IPS-15b (cell line): ENCODE data around the gene CDK12.
"Not testable (repeated sequence)": the region's sequence is repeated elsewhere in the genome, so short reads cannot be mapped to it uniquely, and the experiment has no call there.

Source experiments
- H3K27me3 ChIP-seq: one replicate; pipeline ENCODE4 v1.6.1; 2013; ENCODE audit warnings: low read length; ENCODE audit not compliant: control insufficient read depth, insufficient read depth
- H3K36me3 ChIP-seq: one replicate; pipeline ENCODE4 v1.6.1; 2013; ENCODE audit warnings: low read length; ENCODE audit not compliant: control insufficient read depth, insufficient read depth
- H3K4me1 ChIP-seq: one replicate; pipeline ENCODE4 v1.6.1; 2013; ENCODE audit warnings: mild to moderate bottlenecking, low read length; ENCODE audit not compliant: control insufficient read depth, insufficient read depth
- H3K4me3 ChIP-seq: one replicate; pipeline ENCODE4 v1.5.1; 2013; ENCODE audit warnings: low read depth, low read length
- H3K9ac ChIP-seq: one replicate; pipeline ENCODE4 v1.6.1; 2013; ENCODE audit warnings: low read depth, mild to moderate bottlenecking, low read length
- H3K9me3 ChIP-seq: one replicate; pipeline ENCODE4 v1.6.1; 2013; ENCODE audit warnings: mild to moderate bottlenecking, low read length; ENCODE audit not compliant: control insufficient read depth, insufficient read depth

Gene CDK12

DNA sequence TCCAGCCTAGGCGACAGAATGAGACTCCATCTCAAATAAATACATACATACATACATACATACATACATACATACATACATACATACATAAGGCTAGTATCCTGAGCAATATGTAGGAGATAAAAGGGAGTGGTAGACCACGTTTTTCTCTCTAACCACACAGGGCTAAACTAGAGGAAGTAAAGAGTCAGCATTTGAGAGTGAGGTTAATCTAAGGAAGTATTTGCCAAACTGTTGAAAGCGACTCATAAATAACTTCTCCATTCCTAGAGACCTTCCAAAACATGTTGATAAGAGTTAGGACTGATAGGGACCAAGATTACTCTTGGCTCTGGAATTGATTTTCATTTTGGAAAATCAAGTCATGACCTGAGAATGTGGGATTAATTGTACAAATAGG is 77.6 kb downstream of the CDK12 start:
- H3K4me3 ChIP-seq: no peak overlapping the region
- no peaks in the 10 kb centered on the region for H3K36me3 ChIP-seq
- H3K9me3 ChIP-seq: no peaks in the 10 kb centered on the region
- H3K9ac ChIP-seq: no peak overlapping the region
- H3K4me1 ChIP-seq: no peaks in the 10 kb centered on the region
- H3K27me3 ChIP-seq: no peaks in the 10 kb centered on the region

DNA sequence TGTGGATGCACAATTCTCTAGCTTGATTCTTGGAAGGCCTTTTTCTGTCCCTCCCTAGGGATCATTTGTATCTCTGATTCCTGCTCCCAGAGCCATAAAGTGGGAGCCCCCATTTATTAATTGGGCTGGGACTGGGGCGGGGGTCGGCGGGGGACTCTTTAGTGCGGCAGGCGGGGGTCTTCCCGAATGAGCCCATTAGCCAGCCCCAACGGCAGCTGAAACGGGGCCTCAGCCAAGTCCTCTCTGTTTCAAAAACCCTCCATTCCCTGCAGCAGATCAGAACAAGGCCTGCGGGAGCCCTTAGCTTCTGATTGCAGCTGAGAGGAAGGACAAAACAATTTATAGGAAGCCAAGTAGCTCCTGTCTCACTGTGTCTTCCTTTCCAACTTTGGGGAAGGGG is 79.3 kb downstream of the CDK12 start:
- no peaks in the 10 kb centered on the region for H3K9me3 ChIP-seq
- H3K4me1 ChIP-seq: no peaks in the 10 kb centered on the region

DNA sequence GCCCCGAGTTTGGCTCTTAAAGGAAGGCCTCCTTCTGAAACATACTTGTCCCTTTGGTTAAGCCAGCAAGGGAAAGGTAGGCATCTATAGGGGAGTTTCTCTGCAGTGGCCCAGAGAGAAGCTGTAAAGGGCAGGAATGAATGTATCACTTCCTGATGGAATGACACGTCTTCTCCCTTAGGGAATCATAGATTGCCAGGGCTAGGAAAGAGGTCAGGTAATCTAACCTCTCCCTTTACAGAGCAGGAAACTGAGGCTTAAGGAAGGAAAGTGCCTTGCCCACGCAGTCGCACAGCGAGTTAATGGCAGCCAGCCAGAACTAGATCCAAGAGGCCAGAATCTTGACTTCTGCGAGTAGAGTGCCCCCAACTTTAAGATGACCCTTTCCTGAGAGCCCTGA is 80.4 kb downstream of the CDK12 start:
- no peaks in the 10 kb centered on the region for H3K9me3 ChIP-seq
- H3K4me3 ChIP-seq: no peak overlapping the region
- no peaks in the 10 kb centered on the region for H3K4me1 ChIP-seq
- no peak overlapping the region for H3K9ac ChIP-seq
- H3K36me3 ChIP-seq: no peaks in the 10 kb centered on the region
- no peaks in the 10 kb centered on the region for H3K27me3 ChIP-seq

More for the DNA sequence above, 79.3 kb downstream of the CDK12 start:
- H3K4me3 ChIP-seq: no peak overlapping the region
- H3K36me3 ChIP-seq: no peaks in the 10 kb centered on the region
- no peak overlapping the region for H3K9ac ChIP-seq
- no peaks in the 10 kb centered on the region for H3K27me3 ChIP-seq

DNA sequence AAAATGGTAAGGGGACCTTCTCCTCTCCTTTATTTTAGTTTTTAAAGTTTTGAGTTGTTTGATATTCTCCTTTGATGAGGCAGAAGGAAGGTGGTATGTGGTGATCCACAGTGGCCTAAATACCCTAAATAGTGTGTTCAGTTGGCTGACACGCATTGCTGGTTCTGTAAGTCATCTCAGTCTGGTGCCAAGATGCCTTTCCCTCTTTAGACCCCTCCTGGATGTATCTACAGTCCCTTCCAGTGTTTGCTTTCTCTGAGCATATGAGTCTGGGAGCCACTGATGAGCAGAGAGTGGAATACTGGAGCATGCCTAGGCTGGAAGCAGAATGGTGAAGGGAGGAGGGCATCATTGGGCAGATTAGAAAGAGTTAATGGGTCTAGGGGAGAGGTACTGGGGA is 81.9 kb downstream of the CDK12 start:
- H3K4me1 ChIP-seq: no peaks in the 10 kb centered on the region
- no peak overlapping the region for H3K4me3 ChIP-seq
- no peak overlapping the region for H3K9ac ChIP-seq
- no peaks in the 10 kb centered on the region for H3K9me3 ChIP-seq
- no peaks in the 10 kb centered on the region for H3K27me3 ChIP-seq
- no peaks in the 10 kb centered on the region for H3K36me3 ChIP-seq

DNA sequence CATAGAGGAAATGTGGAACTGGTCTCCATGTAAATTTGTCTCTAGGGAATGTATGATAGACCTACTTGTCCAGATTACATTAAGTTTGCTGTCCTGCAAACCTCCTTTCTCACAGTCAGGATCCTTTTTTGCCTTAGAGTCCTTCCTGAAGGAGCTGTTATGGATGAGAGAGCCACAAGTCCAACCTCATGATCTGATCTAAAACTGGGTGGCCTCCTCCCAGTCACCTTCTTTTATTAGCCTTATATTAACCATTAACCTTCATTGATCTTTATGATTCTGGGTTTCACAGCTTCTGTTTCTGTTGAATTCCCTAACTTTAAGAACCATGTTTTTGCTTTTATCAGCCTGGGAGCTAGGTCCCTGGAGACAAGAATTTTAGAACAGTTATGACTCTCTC is 82.4 kb downstream of the CDK12 start:
- no peak overlapping the region for H3K4me3 ChIP-seq
- H3K27me3 ChIP-seq: no peaks in the 10 kb centered on the region
- H3K9ac ChIP-seq: no peak overlapping the region

DNA sequence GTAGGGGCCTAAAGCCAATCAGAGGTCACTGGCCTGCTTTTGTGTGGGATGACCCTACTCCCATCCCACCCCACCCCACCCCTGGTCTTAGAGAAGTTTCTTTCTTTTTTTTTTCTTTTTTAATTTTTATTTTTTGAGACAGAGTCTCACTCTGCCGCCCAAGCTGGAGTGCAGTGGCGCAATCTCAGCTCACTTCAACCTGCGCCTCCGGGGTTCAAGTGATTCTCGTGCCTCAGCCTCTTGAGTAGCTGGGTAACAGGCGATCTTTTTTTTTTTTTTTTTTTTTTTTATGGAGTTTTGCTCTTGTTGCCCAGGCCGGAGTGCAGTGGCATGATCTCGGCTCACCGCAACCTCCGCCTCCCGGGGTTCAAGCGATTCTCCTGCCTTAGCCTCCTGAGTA is 83.1 kb downstream of the CDK12 start:
- not testable (repeated sequence) for H3K4me1 ChIP-seq, H3K36me3 ChIP-seq, H3K9me3 ChIP-seq, H3K9ac ChIP-seq, H3K27me3 ChIP-seq, H3K4me3 ChIP-seq

More for the DNA sequence above, 82.4 kb downstream of the CDK12 start:
- no peaks in the 10 kb centered on the region for H3K4me1 ChIP-seq
- no peaks in the 10 kb centered on the region for H3K36me3 ChIP-seq
- H3K9me3 ChIP-seq: no peaks in the 10 kb centered on the region

DNA sequence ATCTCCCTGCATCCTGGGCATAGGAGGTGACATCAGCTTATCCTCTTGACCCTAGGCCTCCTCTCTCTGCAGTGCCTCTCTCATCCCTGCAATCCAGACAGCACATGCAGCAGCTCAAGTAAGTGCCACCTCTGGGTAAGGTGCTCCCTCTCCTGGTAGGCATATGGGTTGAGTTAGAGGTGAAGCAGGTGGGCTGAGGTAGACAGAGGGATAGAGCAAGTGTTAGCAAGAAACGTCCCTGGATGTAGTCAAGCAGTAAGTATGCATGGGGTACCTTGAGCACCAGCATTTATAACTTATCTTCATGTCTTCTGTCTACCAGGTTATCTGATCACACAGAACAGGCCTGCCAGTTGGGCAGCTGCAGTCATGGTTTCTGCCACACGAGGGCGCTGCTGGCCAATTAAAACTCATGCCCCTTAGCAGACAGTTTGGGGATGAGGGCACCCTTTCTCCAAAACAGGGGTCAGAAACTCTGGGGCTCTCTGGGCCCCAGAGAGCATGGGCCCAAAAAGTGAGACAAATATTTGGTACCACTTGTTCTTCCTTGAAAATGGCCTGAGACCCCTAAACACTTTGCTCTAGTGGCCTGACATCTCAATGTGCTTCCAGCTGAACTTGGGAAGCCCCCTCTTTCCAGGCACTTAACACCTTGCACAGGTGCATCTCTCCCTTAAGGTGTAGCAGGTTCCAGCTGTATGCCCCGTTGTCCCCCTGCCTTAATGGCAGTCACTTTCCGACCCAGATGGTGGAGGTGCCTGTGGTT is 86.6 kb downstream of the CDK12 start:
- Histone ChIP-seq H3K4me1 (no peaks in the 10 kb centered on the region), H3K9me3 (no peaks in the 10 kb centered on the region), H3K27me3 (no peaks in the 10 kb centered on the region), H3K9ac (no peak overlapping the region), H3K4me3 (no peak overlapping the region), H3K36me3 (no peaks in the 10 kb centered on the region)

DNA sequence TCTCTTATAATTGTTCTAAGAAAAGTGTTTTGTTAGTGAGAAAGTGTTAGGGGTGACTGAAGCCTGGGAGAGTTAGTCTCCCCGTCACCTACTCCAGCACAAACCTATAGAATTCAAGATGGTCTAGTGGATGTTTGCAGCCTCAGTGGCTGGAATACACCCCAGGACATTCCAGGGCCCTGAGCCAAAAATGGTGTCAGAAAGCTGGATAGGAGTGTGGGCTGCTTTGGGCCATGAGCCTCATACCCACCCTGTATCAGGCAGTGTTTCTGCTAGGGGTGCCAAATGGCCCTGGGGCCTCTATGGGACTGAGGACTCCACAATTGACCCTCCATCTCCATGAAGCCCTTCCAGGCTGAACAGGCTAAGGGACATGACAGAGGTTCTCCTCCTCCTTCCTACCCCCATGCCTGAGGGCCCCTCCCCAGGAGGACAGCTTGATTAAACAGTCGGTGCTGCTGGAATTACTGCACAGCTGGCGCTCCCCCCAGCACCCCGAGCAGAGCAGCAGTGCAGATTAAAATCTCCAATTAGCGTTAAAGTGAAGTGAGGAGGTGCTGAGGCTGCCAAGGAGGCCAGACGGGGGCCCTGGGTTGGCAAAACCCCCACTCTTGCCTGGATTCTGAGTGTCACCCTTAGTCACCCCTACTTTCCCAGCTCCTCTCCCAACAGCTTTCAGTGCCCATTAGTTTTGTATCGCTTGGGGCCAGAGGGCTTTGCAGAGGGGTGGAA is 87.4 kb downstream of the CDK12 start:
- H3K4me3 ChIP-seq: no peak overlapping the region
- no peaks in the 10 kb centered on the region for H3K9me3 ChIP-seq
- H3K9ac ChIP-seq: no peak overlapping the region
- no peaks in the 10 kb centered on the region for H3K4me1 ChIP-seq
- H3K27me3 ChIP-seq: no peaks in the 10 kb centered on the region
- no peaks in the 10 kb centered on the region for H3K36me3 ChIP-seq

DNA sequence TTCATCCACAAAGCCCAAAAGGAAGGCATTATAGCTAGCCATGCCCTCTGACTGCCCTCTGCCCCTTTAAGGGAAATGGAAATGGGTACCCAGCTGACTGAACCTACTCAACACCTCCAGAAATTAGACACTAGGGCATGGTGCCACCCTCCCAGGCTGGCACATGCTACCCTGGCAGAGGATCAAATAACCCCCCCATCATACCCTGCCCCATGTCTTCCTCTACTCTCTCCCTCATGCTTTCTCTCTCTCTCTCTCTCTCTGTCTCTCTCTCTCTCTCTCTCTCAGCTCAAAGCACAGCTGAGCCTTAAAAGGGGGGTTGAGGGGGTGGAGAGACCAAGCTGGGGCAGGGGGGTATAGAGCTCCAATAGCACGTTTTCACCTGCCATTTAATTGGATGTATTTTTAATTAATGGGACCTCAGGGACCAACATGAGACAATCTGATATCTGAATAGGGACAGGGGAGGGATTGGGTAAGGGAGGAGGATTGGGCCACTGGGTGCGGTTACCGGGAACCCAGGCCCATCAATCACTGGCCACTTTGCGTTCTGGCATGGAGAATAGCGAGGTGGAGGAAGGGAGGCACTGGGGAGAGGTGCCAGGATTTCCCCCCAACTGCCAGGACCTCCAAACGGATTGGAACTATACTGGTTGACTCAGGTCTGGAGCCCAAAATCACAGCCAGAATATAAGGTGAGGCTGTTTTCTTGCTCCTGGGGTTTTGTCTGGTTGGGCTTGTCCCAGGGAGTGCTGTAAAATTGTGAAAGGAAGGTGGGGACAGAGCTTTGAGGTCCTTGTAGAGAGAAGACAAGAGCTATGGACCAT is 88.7 kb downstream of the CDK12 start:
- Histone ChIP-seq H3K4me1 (no peaks in the 10 kb centered on the region), H3K36me3 (no peaks in the 10 kb centered on the region), H3K27me3 (no peaks in the 10 kb centered on the region), H3K9ac (no peak overlapping the region), H3K9me3 (no peaks in the 10 kb centered on the region), H3K4me3 (no peak overlapping the region)

DNA sequence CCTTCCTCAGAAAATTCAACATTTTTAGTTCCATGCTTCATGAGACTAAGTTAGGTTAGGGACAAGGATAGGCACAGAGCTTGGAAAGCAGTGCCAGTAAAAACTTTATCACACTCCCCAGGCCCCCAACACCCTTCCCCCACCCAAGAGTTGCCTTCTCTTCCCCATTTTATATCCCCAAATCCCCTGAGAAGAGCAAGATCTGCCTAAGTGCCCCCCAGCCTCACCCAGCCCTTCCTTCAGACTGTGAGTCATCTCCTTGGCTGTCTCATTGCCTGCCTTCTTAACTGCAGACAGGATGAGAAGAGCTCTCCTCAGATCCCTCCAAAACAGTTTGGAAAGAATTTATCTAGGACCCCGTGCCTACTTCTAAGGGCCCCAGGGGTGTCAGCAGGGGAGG is 90.6 kb downstream of the CDK12 start:
- no peaks in the 10 kb centered on the region for H3K9me3 ChIP-seq
- no peaks in the 10 kb centered on the region for H3K27me3 ChIP-seq
- no peaks in the 10 kb centered on the region for H3K36me3 ChIP-seq
- peaks cover 6% of the 10 kb centered on the region for H3K4me1 ChIP-seq
- no peak overlapping the region for H3K9ac ChIP-seq
- no peak overlapping the region for H3K4me3 ChIP-seq

DNA sequence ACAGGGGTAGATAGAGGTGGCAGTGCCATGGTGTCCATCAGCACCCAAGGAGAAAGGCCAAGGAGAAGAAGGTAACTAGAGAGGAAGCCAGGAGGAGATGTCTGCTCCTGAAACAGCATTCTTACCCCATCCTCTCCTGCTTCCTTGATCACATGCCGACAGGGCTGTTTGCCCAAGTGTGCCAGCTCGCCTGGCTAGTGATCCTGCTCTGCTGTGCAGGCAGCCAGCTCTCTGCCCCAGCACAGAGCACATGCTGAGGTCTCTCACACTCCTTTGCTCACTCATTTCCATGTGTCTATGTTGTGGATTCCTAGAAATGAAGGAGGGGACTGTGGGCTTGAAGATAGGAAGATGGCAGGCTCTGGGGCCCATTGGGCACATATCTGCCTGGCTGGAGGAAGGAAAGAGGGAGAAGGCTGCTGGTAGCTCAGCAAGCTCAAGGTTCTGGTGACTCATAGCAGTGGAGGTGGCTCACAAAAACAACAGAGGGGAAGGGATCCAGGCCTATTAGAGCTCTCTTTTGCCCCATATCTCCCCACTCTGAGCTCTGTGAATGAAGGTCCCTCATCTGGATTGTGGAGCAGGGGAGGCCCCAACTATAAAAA is 92.2 kb downstream of the CDK12 start:
- Histone ChIP-seq H3K4me3 (no peak overlapping the region), H3K9ac (no peak overlapping the region), H3K9me3 (no peaks in the 10 kb centered on the region), H3K4me1 (peaks cover 6% of the 10 kb centered on the region), H3K27me3 (no peaks in the 10 kb centered on the region), H3K36me3 (no peaks in the 10 kb centered on the region)
